Lung (tissue), 12 donors: ENCODE measurements around the gene ZFR2. TPM values are rescaled to one million over a fixed set of nuclear protein-coding genes. Genes with fewer than 3 reads are reported as not detected.

Source experiments
- ATAC-seq: fragments of 200-7000 bp; cut with Tn5 transposase; one replicate; pipeline ENCODE4 v1.9.1; 2020; ENCODE audit warnings: moderate number of reproducible peaks; ENCODE audit not compliant: insufficient read depth, low FRiP score
- DNase-seq, 3 donors: peaks; one replicate each; pipeline ENCODE4 v3.0.0-alpha.2; 2013 to 2017
- H3K27ac ChIP-seq, 2 donors: one replicate each; pipeline ENCODE4 v1.5.1; 2013; ENCODE audit warnings: mild to moderate bottlenecking in 2 of 2, moderate library complexity in 2 of 2, control low read depth in 1 of 2, inconsistent platforms in 1 of 2, low read depth in 1 of 2, low read length in 1 of 2
- H3K27me3 ChIP-seq, 3 donors: one replicate each; pipeline ENCODE4 v1.5.1; 2013; ENCODE audit warnings: low read length in 2 of 3; ENCODE audit not compliant: control insufficient read depth in 3 of 3, insufficient read depth in 3 of 3
- H3K36me3 ChIP-seq, 4 donors: one replicate each; pipeline ENCODE4 v1.5.1; 2013; ENCODE audit warnings: low read length in 4 of 4, mild to moderate bottlenecking in 1 of 4, moderate library complexity in 1 of 4; ENCODE audit not compliant: control insufficient read depth in 4 of 4, insufficient read depth in 4 of 4
- H3K4me1 ChIP-seq, 5 donors: one replicate each; pipeline ENCODE4 v1.5.1; 2013; ENCODE audit warnings: low read length in 5 of 5, mild to moderate bottlenecking in 2 of 5, moderate library complexity in 1 of 5; ENCODE audit not compliant: control insufficient read depth in 5 of 5, insufficient read depth in 5 of 5
- H3K4me3 ChIP-seq: one replicate; pipeline ENCODE4 v1.5.1; 2013; ENCODE audit warnings: mild to moderate bottlenecking, control low read depth, moderate library complexity
- H3K9ac ChIP-seq, 2 donors: one replicate each; pipeline ENCODE4 v1.5.1; 2013; ENCODE audit warnings: low read length in 2 of 2, control low read depth in 1 of 2; ENCODE audit not compliant: insufficient read depth in 1 of 2
- H3K9me3 ChIP-seq, 4 donors: one replicate each; pipeline ENCODE4 v1.5.1; 2013; ENCODE audit warnings: low read length in 3 of 4, mild to moderate bottlenecking in 1 of 4, moderate library complexity in 1 of 4; ENCODE audit not compliant: control insufficient read depth in 4 of 4, insufficient read depth in 3 of 4
- WGBS, 2 donors: extraction: QIAGEN DNeasy Blood & Tissue Kit; methylation state at CpG; one replicate each; pipeline ENCODE4 v1.1.7; 2013; 5-methylcytosine and 5-hydroxymethylcytosine counted together
- polyA plus RNA-seq, 2 donors: library from polyadenylated mRNA; stranded (reverse); fragments of 200-250 nt; gene quantifications; one replicate each; pipeline ENCODE4 v1.2.1, GENCODE V29; 2013
- total RNA-seq, 2 donors: library from RNA; depleted of rRNA in 1 of 2; stranded (reverse); fragments of >200 nt in 1 of 2; gene quantifications; one replicate each; pipeline ENCODE4 v1.2.1, GENCODE V29; 2014 to 2021
- TF ChIP-seq, protein P1 (sequence below): IDR thresholded peaks from 2 replicates; pipeline ENCODE4 v1.5.1; 2012; ENCODE audit warnings: mild to moderate bottlenecking; ENCODE audit errors: control extremely low read depth, extremely low read depth
- donor health status: control.
- donor health status: control.
- donor health status: Bipolar disorder and iron deficiency.
- donor health status: healthy.
- donor health status: DM: yes; HTN: yes; CAD: no.

ZFR2 gene
- total and polyA plus RNA-seq, 4 donors = 0.05 to 0.34 (median 0.19) TPM

DNA sequence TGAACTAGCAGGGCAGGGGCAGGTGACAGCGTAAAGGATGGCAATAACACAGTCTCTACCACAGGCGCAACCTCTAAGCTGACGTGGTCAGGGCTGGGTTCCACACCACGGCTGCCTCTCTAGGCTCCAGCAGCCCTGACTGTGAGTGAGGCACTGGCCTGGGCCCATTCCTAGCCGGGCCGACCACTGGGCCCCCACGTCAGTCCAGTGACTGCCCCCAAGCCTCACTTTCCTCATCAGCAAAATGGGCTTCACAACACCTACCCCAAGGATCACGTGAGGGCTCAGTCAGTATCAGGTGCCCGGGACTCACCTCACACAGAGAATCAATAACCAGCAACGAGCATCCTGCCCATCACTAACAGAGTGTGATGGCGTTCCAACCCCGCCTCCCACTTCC lies 5.2 kb downstream of the ZFR2 start:
- Histone ChIP-seq H3K9me3 (peaks cover 0 to 4% (median 0%) of the 10 kb centered on the region in 4 donors), H3K4me3 (no peak overlapping the region), H3K36me3 (no peaks in the 10 kb centered on the region), H3K27me3 (peaks cover 0 to 28% (median 12%) of the 10 kb centered on the region in 3 donors), H3K9ac (no peak overlapping the region), H3K4me1 (no peaks in the 10 kb centered on the region), H3K27ac (no peak overlapping the region)
- ATAC-seq (no peak), DNase-seq (no peak)
- WGBS, 2 donors = 70 to 79% methylated on average over 12 of the region's 12 CpGs
- TF ChIP-seq, protein P1, sequence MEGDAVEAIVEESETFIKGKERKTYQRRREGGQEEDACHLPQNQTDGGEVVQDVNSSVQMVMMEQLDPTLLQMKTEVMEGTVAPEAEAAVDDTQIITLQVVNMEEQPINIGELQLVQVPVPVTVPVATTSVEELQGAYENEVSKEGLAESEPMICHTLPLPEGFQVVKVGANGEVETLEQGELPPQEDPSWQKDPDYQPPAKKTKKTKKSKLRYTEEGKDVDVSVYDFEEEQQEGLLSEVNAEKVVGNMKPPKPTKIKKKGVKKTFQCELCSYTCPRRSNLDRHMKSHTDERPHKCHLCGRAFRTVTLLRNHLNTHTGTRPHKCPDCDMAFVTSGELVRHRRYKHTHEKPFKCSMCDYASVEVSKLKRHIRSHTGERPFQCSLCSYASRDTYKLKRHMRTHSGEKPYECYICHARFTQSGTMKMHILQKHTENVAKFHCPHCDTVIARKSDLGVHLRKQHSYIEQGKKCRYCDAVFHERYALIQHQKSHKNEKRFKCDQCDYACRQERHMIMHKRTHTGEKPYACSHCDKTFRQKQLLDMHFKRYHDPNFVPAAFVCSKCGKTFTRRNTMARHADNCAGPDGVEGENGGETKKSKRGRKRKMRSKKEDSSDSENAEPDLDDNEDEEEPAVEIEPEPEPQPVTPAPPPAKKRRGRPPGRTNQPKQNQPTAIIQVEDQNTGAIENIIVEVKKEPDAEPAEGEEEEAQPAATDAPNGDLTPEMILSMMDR = no peak

DNA sequence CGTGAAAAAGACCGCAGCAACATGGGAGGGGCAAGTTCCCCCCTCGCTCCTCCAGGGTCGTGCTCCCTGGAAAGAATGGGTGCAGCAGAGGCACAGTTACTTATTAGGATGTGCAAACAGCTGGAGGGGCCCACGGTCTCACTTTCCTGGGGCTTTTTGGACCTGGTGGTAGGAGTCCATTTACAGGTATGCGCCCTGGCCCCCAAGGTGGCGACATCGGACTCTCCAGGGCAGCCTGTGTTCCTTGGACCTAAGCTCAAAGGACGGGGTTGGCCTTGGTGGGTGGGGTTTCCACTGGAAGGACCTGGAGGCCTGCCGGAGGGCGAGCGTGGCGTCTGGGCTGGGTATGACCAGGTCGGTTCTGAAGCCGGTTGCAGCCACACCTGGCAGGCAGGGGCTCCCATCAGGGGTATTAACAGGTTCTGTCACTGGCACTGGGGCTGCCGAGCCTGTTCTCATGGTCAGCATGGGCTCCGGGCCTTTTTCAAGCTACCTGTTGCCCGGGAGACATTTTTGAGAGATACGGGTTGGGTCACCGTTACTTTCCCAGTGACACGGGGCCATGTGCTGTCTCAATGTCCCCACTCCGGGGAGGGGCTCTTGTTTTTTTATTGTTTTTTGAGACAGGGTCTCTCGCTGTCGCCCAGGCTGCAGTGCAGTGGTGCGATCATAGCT lies 5.9 kb downstream of the ZFR2 start:
- H3K27ac ChIP-seq = no peak overlapping the region

DNA sequence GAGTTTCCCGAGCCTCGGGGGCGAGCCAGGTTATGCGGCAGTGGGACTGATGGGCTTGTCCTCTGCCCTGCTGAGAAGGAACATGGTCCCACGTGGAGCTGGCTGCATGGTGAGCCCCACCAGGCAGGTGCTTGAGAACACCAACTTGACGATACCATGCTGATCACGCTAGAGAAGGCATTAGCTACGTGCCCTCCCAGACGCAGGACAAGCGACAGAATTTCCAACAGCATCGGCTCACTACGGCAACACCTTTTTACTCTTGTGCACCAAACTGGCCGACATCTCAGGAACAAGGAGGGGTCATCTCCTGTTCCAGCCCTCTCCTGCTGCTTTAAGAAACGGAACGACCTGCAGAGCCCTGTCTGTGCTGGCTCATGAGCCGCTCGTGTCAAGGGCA lies 8.3 kb downstream of the ZFR2 start:
- Histone ChIP-seq H3K9me3 (peaks cover 0 to 1% (median 0%) of the 10 kb centered on the region in 4 donors), H3K4me1 (no peaks in the 10 kb centered on the region), H3K27ac (no peak overlapping the region), H3K4me3 (no peak overlapping the region), H3K9ac (no peak overlapping the region), H3K36me3 (no peaks in the 10 kb centered on the region), H3K27me3 (peaks cover 0 to 2% (median 0%) of the 10 kb centered on the region in 3 donors)
- DNase-seq = no peak
- 88 to 90% methylated on average over 17 of the region's 17 CpGs for WGBS, 2 donors
- TF ChIP-seq, protein P1 = no peak
- no peak for ATAC-seq

More for the DNA sequence above, 5.9 kb downstream of the ZFR2 start:
- ATAC-seq = no peak
- DNase-seq = no peak
- Histone ChIP-seq H3K4me3 (no peak overlapping the region), H3K36me3 (no peaks in the 10 kb centered on the region), H3K9me3 (peaks cover 0 to 2% (median 0%) of the 10 kb centered on the region in 4 donors), H3K4me1 (no peaks in the 10 kb centered on the region), H3K9ac (no peak overlapping the region), H3K27me3 (peaks cover 0 to 25% (median 9%) of the 10 kb centered on the region in 3 donors)
- 78 to 84% methylated on average over 25 of the region's 25 CpGs for WGBS, 2 donors
- TF ChIP-seq, protein P1 = no peak
